Calu3 (cell line): ENCODE results near the gene ODAD4. TPM values are rescaled to one million over a fixed set of nuclear protein-coding genes. Genes with fewer than 3 reads are reported as not detected.
"Not testable (repeated sequence)": the region's sequence is repeated elsewhere in the genome, so short reads cannot be mapped to it uniquely, and the experiment has no call there.

Experiments
- BruUV-seq: library from RNA; stranded (reverse); fragments of 400-500 nt; replicated peaks from 2 replicates; lab custom pipeline; 2021; lab: Mats Ljungman, UMichigan
- CTCF ChIA-PET: fragments of 300-600 bp; sonication (Branson Sonifier 250); formaldehyde crosslinking; loops from one replicate; lab custom pipeline; 2022; ENCODE audit warnings: antibody characterized with exemption; lab: Charles Lee
- DNase-seq: peaks from one replicate; pipeline ENCODE4 v3.0.0; 2022
- H3K27ac Mint-ChIP-seq: one replicate; pipeline ENCODE4 v1.8.0; 2022; ENCODE audit warnings: mixed read lengths; ENCODE audit not compliant: unreplicated experiment
- H3K27me3 Mint-ChIP-seq: one replicate; pipeline ENCODE4 v1.8.0; 2022; ENCODE audit warnings: mixed read lengths; ENCODE audit not compliant: unreplicated experiment
- H3K36me3 Mint-ChIP-seq: one replicate; pipeline ENCODE4 v1.8.0; 2022; ENCODE audit warnings: mild to moderate bottlenecking, moderate library complexity, mixed read lengths; ENCODE audit not compliant: insufficient read depth, unreplicated experiment
- H3K4me1 Mint-ChIP-seq: one replicate; pipeline ENCODE4 v1.8.0; 2022; ENCODE audit warnings: mild to moderate bottlenecking, low read depth, mixed read lengths; ENCODE audit not compliant: unreplicated experiment
- H3K4me3 Mint-ChIP-seq: one replicate; pipeline ENCODE4 v1.8.0; 2022; ENCODE audit warnings: mild to moderate bottlenecking, low read depth, moderate library complexity, mixed read lengths; ENCODE audit not compliant: unreplicated experiment
- H3K9me3 Mint-ChIP-seq: one replicate; pipeline ENCODE4 v1.8.0; 2022; ENCODE audit warnings: low read depth, mixed read lengths; ENCODE audit not compliant: unreplicated experiment
- intact Hi-C: fragments of 100-400 bp; cut with micrococcal nuclease; formaldehyde crosslinking; loops from one replicate; pipeline ENCODE4 v1.10.0; 2022; ENCODE audit not compliant: unreplicated experiment
- total RNA-seq: library from RNA; stranded (reverse); gene quantifications from 2 replicates; pipeline ENCODE4 v1.2.3, GENCODE V29; 2022
- TF ChIP-seq, protein P1 (sequence below): fragments of 200-600 bp; IDR thresholded peaks from one replicate; pipeline ENCODE4 v1.8.0; 2022; ENCODE audit warnings: antibody characterized with exemption; ENCODE audit not compliant: unreplicated experiment

ODAD4 gene
- total RNA-seq, 1 experiment from 2014 or later, result 2.7 TPM

GRCh38 chr17:41919840-41920579 lies 10.4 kb upstream of the ODAD4 start:
- intact Hi-C loops, result no loop called here
- Mint-ChIP-seq H3K27me3 (no peaks in the 10 kb centered on the region), H3K36me3 (peaks cover 52% of the 10 kb centered on the region), H3K27ac (peak overlapping the region; percentile 81), H3K4me1 (peaks cover 31% of the 10 kb centered on the region), H3K4me3 (peak overlapping the region; percentile 96), H3K9me3 (no peaks in the 10 kb centered on the region)
- no TSS peak for BruUV-seq
- TF ChIP-seq, protein P1, sequence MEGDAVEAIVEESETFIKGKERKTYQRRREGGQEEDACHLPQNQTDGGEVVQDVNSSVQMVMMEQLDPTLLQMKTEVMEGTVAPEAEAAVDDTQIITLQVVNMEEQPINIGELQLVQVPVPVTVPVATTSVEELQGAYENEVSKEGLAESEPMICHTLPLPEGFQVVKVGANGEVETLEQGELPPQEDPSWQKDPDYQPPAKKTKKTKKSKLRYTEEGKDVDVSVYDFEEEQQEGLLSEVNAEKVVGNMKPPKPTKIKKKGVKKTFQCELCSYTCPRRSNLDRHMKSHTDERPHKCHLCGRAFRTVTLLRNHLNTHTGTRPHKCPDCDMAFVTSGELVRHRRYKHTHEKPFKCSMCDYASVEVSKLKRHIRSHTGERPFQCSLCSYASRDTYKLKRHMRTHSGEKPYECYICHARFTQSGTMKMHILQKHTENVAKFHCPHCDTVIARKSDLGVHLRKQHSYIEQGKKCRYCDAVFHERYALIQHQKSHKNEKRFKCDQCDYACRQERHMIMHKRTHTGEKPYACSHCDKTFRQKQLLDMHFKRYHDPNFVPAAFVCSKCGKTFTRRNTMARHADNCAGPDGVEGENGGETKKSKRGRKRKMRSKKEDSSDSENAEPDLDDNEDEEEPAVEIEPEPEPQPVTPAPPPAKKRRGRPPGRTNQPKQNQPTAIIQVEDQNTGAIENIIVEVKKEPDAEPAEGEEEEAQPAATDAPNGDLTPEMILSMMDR, result no peak
- CTCF ChIA-PET, result interaction anchor here (0.6 to 2.5 kb wide), 3 partner anchors 9 to 104 kb away, joined by 3 to 12 read pairs (median 3); no protein-coding TSS in a partner anchor
- DNase-seq, result no peak

DNA sequence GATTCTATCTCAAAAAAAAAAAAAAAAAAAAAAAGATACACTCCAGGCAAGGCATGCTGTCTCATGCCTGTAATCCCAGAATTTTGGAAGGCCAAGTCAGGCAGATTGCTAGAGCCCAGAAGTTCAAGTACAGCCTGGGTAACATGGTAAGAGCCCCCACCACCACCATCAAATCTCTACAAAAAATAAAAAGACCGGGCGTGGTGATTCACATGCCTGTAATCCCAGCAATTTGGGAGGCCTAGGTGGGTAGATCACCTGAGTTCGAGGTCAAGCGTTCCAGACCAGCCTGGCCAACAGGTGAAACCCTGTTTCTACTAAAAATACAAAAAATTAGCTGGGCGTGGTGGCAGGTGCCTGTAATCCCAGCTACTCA lies 9.8 kb upstream of the ODAD4 start:
- peak overlapping the region; percentile 96 for H3K4me3 Mint-ChIP-seq
- H3K4me1 Mint-ChIP-seq, result peaks cover 25% of the 10 kb centered on the region
- H3K36me3 Mint-ChIP-seq, result peaks cover 47% of the 10 kb centered on the region
- no peak for DNase-seq
- no peaks in the 10 kb centered on the region for H3K27me3 Mint-ChIP-seq
- BruUV-seq, result no TSS peak
- CTCF ChIA-PET, result no interaction called here
- intact Hi-C loops, result no loop called here
- TF ChIP-seq, protein P1, result no peak
- H3K27ac Mint-ChIP-seq, result no peak overlapping the region
- no peaks in the 10 kb centered on the region for H3K9me3 Mint-ChIP-seq

DNA sequence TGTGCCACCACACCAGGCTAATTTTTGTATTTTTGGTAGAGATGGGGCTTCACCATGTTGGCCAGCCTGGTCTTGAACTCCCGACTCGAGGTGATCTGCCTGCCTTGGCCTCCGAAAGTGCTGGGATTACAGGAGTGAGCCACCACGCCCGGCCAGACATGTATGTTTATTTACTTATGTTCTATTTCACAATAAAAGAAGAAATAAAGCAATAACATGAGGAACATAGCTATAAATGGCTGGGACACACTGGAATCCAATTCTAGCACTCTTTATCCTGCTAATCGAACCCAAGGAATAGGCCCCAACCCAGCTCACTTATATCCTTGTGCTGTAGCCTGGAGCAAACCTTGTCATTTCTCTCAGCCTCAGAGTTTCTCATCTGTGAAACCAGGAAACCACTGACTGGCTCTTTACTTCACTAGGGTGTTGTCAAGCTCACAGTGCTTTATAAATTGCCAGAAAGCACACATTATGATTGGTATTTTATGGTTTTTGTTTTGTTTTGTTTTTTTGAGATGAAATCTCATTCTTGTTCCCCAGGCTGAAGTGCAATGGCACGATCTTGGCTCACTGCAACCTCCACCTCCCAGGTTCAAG lies 4.3 kb upstream of the ODAD4 start:
- TF ChIP-seq, protein P1, result no peak
- Mint-ChIP-seq H3K4me3 (no peak overlapping the region), H3K27me3 (no peaks in the 10 kb centered on the region), H3K27ac (no peak overlapping the region), H3K9me3 (no peaks in the 10 kb centered on the region), H3K4me1 (peaks cover 11% of the 10 kb centered on the region), H3K36me3 (peaks cover 12% of the 10 kb centered on the region)
- CTCF ChIA-PET, result no interaction called here
- intact Hi-C loops, result no loop called here
- no peak for DNase-seq
- no TSS peak for BruUV-seq

DNA sequence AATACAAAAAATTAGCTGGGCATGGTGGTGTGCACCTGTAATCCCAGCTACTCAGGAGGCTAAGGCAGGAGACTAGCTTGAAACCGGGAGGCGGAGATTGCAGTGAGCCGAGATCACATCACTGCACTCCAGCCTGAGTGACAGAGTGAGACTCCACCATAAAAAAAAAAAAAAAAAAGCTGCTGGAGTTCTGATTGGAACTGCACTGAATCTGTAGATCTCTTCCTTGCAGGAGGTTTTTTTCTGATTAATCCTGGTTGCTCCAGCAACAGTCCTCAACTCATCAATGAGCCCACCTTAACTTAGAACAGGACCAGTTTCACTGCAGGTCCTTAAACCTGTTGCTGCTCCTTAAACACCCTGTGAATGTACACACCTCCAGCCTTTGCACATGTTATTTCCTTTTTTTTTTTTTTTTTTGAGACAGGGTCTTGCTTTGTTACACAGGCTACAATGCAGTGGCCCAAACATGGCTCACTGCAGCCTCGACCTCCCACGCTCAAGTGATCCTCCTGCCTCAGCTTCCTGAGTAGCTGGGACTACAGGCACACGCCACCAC lies 1.6 kb upstream of the ODAD4 start:
- Mint-ChIP-seq H3K4me3 (no peak overlapping the region), H3K4me1 (peaks cover 11% of the 10 kb centered on the region), H3K9me3 (no peaks in the 10 kb centered on the region), H3K27ac (no peak overlapping the region), H3K36me3 (peaks cover 12% of the 10 kb centered on the region), H3K27me3 (no peaks in the 10 kb centered on the region)
- TF ChIP-seq, protein P1, result no peak
- CTCF ChIA-PET, result interaction anchor here (0.6 to 1.8 kb wide), 3 partner anchors 12 to 208 kb away, joined by 3 to 8 read pairs (median 4); no protein-coding TSS in a partner anchor
- intact Hi-C loops, result no loop called here
- no TSS peak for BruUV-seq
- DNase-seq, result no peak

- DNase-seq, intact Hi-C loops, BruUV-seq, H3K27me3 Mint-ChIP-seq, H3K9me3 Mint-ChIP-seq: not testable (repeated sequence)
- Mint-ChIP-seq H3K36me3 (peaks cover 12% of the 10 kb centered on the region), H3K4me1 (peaks cover 11% of the 10 kb centered on the region), H3K27ac (peak overlapping the region; percentile 83), H3K4me3 (peak overlapping the region; percentile 84)
- CTCF ChIA-PET, result interaction anchor here (0.5 to 1.8 kb wide), 16 partner anchors 9 to 435 kb away, joined by 3 to 15 read pairs (median 4); partner anchors contain the start of genes ACLY and DHX58
These were observed 378 bp downstream of the ODAD4 start for GRCh38 chr17:41930833-41931156.

- H3K4me3 Mint-ChIP-seq, H3K27me3 Mint-ChIP-seq, BruUV-seq, H3K27ac Mint-ChIP-seq, intact Hi-C loops, DNase-seq, CTCF ChIA-PET, H3K9me3 Mint-ChIP-seq: not testable (repeated sequence)
- Mint-ChIP-seq H3K36me3 (peaks cover 12% of the 10 kb centered on the region), H3K4me1 (peaks cover 11% of the 10 kb centered on the region)
These were observed 1.3 kb downstream of the ODAD4 start for GRCh38 chr17:41931715-41932114.
